NB4 (cell line): ENCODE results near the gene CAPRIN1.

Source experiments
- DNase-seq: peaks from one replicate; pipeline ENCODE4 v3.0.0; 2010; ENCODE audit warnings: low read depth
- H3K4me3 ChIP-seq: one replicate; pipeline ENCODE4 v1.5.1; 2011; ENCODE audit warnings: mild to moderate bottlenecking, low read depth, low read length, moderate library complexity
- MYC ChIP-seq: IDR thresholded peaks from 2 replicates; pipeline ENCODE4 v1.6.1; 2011; ENCODE audit warnings: low read depth, low read length
- POLR2A ChIP-seq: IDR thresholded peaks from 2 replicates; pipeline ENCODE4 v1.6.1; 2011; ENCODE audit warnings: mild to moderate bottlenecking; ENCODE audit not compliant: insufficient read length; ENCODE audit errors: extremely low read depth
- TF ChIP-seq, protein P1 (sequence below): IDR thresholded peaks from one replicate; pipeline ENCODE4 v1.5.1; 2012; ENCODE audit warnings: low read depth, low read length
- TF ChIP-seq, protein P2 (sequence below): IDR thresholded peaks from 2 replicates; pipeline ENCODE4 v1.6.1; 2011; ENCODE audit warnings: low read depth, low read length

Gene CAPRIN1

DNA sequence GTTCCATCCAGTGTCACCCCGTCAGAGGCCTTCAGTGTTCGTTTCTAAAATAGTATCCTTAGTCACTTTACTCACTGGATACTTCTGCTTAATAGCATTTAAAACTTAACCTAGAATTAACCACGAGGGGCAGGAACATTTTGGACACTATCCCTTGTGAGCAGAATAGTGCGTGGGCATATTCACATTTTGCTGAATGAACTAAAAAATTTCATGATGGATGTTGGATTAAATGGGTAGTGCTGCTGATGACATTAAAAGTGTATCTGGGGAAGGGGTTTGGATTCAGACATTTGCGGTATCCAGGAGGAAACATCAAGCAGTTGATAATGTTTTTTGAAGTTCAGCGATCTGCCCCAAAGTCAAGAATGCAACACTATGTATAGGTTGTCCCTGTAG, 53.1 kb downstream of the CAPRIN1 start:
- H3K4me3 ChIP-seq = peak overlapping the region; percentile 99
- no peak for DNase-seq
- TF ChIP-seq, protein P1, sequence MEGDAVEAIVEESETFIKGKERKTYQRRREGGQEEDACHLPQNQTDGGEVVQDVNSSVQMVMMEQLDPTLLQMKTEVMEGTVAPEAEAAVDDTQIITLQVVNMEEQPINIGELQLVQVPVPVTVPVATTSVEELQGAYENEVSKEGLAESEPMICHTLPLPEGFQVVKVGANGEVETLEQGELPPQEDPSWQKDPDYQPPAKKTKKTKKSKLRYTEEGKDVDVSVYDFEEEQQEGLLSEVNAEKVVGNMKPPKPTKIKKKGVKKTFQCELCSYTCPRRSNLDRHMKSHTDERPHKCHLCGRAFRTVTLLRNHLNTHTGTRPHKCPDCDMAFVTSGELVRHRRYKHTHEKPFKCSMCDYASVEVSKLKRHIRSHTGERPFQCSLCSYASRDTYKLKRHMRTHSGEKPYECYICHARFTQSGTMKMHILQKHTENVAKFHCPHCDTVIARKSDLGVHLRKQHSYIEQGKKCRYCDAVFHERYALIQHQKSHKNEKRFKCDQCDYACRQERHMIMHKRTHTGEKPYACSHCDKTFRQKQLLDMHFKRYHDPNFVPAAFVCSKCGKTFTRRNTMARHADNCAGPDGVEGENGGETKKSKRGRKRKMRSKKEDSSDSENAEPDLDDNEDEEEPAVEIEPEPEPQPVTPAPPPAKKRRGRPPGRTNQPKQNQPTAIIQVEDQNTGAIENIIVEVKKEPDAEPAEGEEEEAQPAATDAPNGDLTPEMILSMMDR = no peak
- TF ChIP-seq POLR2A (no peak), MYC (no peak)
- TF ChIP-seq, protein P2, sequence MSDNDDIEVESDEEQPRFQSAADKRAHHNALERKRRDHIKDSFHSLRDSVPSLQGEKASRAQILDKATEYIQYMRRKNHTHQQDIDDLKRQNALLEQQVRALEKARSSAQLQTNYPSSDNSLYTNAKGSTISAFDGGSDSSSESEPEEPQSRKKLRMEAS = no peak

DNA sequence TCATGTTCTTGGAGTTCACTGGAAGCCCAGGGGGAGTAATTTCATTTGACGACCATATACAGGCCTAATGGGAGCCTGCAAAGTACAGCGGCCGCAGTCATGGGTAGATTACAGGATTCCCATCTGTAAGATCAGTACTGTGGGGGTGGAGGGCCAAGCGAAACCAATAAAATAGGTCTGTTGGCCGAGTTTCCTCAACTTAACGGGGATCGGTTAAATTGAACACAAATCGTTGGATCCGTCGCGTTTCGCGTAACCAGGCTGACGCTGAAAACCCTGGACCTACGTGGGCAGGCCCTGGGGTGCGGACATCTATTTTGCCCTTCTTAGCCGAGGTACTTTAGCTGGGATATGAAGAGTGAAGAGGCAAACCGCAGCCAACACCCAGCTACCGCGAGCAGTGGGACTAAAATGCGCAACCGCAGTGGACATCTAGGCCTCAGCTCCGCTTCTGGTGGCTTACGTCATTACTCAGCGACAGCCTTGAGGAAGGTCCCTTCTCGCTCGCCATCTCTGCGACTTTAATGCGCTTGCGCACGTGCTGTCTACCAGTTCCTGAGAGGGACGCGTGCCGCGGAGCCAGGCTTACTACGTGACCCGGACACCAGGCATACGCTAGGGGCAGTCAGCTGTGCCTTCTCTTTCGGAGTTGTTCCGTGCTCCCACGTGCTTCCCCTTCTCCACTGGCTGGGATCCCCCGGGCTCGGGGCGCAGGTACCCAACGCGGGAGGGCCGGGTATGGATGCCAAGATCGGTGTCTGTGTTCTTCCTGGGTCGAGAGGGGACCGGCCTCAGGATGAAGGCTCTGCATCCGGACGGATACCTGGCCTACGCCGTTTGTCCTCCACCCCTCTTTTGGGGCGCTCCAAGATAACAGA, 53.8 kb downstream of the CAPRIN1 start, which contains the start of gene NAT10:
TSS of gene NAT10 (plus strand) at position 551 of the 878 bp plus-strand sequence. CDS start 2,597 bp downstream, outside the sequence.
- DNase-seq = peak; percentile 99
- peak; percentile 76 for TF ChIP-seq POLR2A
- TF ChIP-seq, protein P1 = peak; percentile 22
- TF ChIP-seq, protein P2 = peak; percentile 100
- peak; percentile 100 for TF ChIP-seq MYC
- H3K4me3 ChIP-seq = peak within 1 kb of the TSS; percentile 99

DNA sequence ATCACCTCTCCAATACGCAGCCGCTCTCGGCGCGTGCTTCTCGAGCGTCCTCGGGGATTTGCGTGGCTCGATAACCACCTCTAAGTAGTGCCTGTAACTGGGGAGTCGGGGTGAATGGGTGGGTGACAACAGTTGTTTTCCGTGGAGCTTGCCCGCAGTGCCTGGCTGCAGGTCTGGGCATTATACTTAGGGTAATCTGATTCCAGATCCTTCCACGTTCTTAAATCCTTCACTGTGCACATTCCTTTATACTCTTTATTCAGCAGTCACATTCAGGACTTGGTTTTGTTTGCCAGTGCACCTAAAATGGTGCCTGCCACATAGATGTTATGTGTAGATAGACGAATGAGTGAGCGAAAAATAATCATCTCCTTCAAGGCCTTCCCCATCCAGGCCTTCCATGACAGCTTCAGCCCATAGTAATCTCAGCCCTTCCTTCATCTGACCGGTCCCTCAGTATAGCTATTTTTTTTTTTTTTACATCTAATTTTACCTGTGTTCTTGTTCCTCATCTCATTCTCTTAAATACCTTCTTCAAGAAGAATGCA, 54.5 kb downstream of the CAPRIN1 start:
- peak overlapping the region; percentile 99 for H3K4me3 ChIP-seq
- TF ChIP-seq POLR2A (no peak), MYC (no peak)
- TF ChIP-seq, protein P1 = no peak
- TF ChIP-seq, protein P2 = no peak
- DNase-seq = peak; percentile 25

DNA sequence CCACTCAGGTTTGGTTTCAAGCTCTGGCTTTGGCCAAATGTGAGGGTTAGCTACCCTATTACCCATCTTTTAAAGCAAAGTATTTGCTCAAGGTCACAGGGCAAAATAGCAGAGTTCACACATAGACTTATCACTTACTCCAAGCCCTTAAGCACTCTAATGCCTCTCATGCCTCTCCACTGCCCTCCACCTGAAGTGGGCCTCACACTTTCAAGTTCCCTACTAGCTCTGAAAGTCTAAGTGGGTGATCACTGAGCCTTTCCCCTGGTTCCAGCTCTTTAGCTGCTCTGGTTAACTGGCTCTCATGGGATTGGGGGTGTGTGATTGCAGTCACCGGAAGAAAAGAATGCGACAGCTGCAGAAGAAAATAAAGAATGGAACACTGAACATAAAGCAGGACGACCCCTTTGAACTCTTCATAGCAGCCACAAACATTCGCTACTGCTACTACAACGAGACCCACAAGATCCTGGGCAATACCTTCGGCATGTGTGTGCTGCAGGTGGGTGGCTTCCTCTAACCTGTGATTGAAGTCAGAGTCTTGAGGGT, 60.3 kb downstream of the CAPRIN1 start:
- no peak for DNase-seq
- TF ChIP-seq, protein P1 = no peak
- TF ChIP-seq, protein P2 = no peak
- TF ChIP-seq MYC (no peak), POLR2A (no peak)
- H3K4me3 ChIP-seq = no peak overlapping the region

DNA sequence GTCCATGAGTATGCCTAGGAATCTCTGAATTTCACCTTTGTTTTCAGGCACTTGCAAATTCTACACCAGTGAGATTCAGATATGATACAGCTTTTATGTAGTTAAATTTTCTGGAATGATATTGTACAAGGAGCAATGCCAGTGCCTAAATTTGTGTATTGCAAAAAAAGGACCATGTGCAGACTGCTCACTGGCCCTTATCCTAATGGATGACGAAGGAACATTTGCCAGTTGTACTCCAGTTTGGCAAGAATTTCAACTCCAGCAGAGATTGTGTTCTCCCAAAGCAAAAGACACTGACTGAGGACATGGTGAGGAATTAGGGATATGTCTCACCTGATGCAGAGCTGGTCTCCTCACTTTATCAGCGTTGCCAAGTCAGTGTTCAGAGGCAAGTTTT, 62.5 kb downstream of the CAPRIN1 start:
- DNase-seq = no peak
- no peak overlapping the region for H3K4me3 ChIP-seq
- TF ChIP-seq, protein P2 = no peak
- no peak for TF ChIP-seq MYC
- TF ChIP-seq, protein P1 = no peak
- TF ChIP-seq POLR2A = no peak
